H1 (cell line): ENCODE data around the gene LDLR. TPM values are rescaled to one million over a fixed set of nuclear protein-coding genes. Genes with fewer than 3 reads are reported as not detected.

Experiments used
- CTCF ChIA-PET: fragments of 300-600 bp; sonication (Branson Sonifier 250); formaldehyde crosslinking; loops from one replicate; lab custom pipeline; 2021; ENCODE audit not compliant: partially characterized antibody; lab: Charles Lee
- POLR2A ChIA-PET: fragments of 300-600 bp; sonication (Branson Sonifier 250); formaldehyde crosslinking; loops from one replicate; lab custom pipeline; 2021; ENCODE audit warnings: inconsistent platforms; ENCODE audit not compliant: partially characterized antibody; lab: Charles Lee
- DNase-seq, 2 experiments: peaks; one replicate each; pipeline versions ENCODE4 v3.0.0 to v3.0.0-alpha.2; 2010 to 2022; ENCODE audit warnings: low spot score in 2 of 2, low read depth in 1 of 2, mixed read lengths in 1 of 2
- FAIRE-seq: peaks from 2 replicates; lab custom pipeline; 2011; peaks lifted over from hg19 to GRCh38; lab: Jason Lieb, UNC
- H2AFZ ChIP-seq: 2 replicates; pipeline ENCODE4 v1.8.1; 2012; ENCODE audit warnings: low read length, inconsistent platforms
- H2AK5ac ChIP-seq: 2 replicates; pipeline ENCODE4 v1.6.1; 2013; ENCODE audit warnings: low read depth, low read length
- H2BK120ac ChIP-seq: replicated peaks from 2 replicates; pipeline ENCODE3; 2013; ENCODE audit warnings: low read depth, low read length, inconsistent platforms
- H2BK12ac ChIP-seq: 2 replicates; pipeline ENCODE4 v1.6.1; 2013; ENCODE audit warnings: low read depth, low read length
- H2BK15ac ChIP-seq: 2 replicates; pipeline ENCODE4 v1.6.1; 2013; ENCODE audit warnings: low read length
- H2BK20ac ChIP-seq: 2 replicates; pipeline ENCODE4 v1.6.1; 2013; ENCODE audit warnings: low read length
- H2BK5ac ChIP-seq: 2 replicates; pipeline ENCODE4 v1.6.1; 2013; ENCODE audit warnings: low read depth, low read length
- H3K14ac ChIP-seq: 2 replicates; pipeline ENCODE4 v1.6.1; 2013; ENCODE audit warnings: inconsistent platforms; ENCODE audit not compliant: insufficient read length
- H3K18ac ChIP-seq: 2 replicates; pipeline ENCODE4 v1.6.1; 2013; ENCODE audit warnings: low read length; ENCODE audit errors: extremely low read depth
- H3K23ac ChIP-seq: 2 replicates; pipeline ENCODE4 v1.6.1; 2013; ENCODE audit warnings: inconsistent platforms; ENCODE audit not compliant: insufficient read length
- H3K23me2 ChIP-seq: 2 replicates; pipeline ENCODE4 v1.6.1; 2013; ENCODE audit warnings: low read depth, low read length
- H3K27ac ChIP-seq: 2 replicates; pipeline ENCODE4 v1.6.1; 2011; ENCODE audit warnings: low read depth, low read length, inconsistent platforms
- H3K27me3 ChIP-seq, 4 experiments: replicated peaks in 1 of 4; 1 replicate in 1 of 4; 2 replicates in 3 of 4; pipeline versions ENCODE4 v1.6.1 to v1.8.1; 2011 to 2013; ENCODE audit warnings: low read length in 3 of 4, mild to moderate bottlenecking in 3 of 4, inconsistent platforms in 2 of 4, mixed read lengths in 2 of 4, moderate library complexity in 1 of 4; ENCODE audit not compliant: control insufficient read depth in 3 of 4, insufficient read depth in 3 of 4; ENCODE audit errors: extremely low read depth in 1 of 4
- H3K36me3 ChIP-seq, 4 experiments: 2 replicates each; pipeline versions ENCODE4 v1.6.1 to v1.8.1; 2011 to 2013; ENCODE audit warnings: mild to moderate bottlenecking in 4 of 4, low read length in 3 of 4, moderate library complexity in 2 of 4, control low read depth in 1 of 4, inconsistent platforms in 1 of 4; ENCODE audit not compliant: insufficient read depth in 4 of 4, control insufficient read depth in 2 of 4
- H3K4ac ChIP-seq: replicated peaks from 2 replicates; pipeline ENCODE3; 2013; ENCODE audit warnings: low read length, low read depth, mixed read lengths, inconsistent platforms; ENCODE audit not compliant: insufficient read length
- H3K4me1 ChIP-seq, 4 experiments: replicated peaks in 1 of 4; 1 replicate in 1 of 4; 2 replicates in 3 of 4; pipeline versions ENCODE4 v1.6.1 to v1.8.1; 2011 to 2013; ENCODE audit warnings: low read length in 3 of 4, inconsistent platforms in 2 of 4, mixed read lengths in 1 of 4; ENCODE audit not compliant: insufficient read depth in 4 of 4, control insufficient read depth in 3 of 4
- H3K4me2 ChIP-seq, 2 experiments: 2 replicates each; pipeline versions ENCODE4 v1.6.1 to v1.8.1; 2011 to 2013; ENCODE audit warnings: low read depth in 2 of 2, low read length in 2 of 2, control low read depth in 1 of 2, inconsistent platforms in 1 of 2, mild to moderate bottlenecking in 1 of 2; ENCODE audit not compliant: insufficient read depth in 1 of 2
- H3K4me3 ChIP-seq, 4 experiments: fragments of 200-600, 300-600 bp in 1 of 4; sonication (generic), shearing (Covaris generic), sonication (Bioruptor Twin) in 1 of 4; 2 replicates each; pipeline versions ENCODE4 v1.5.1 to v1.8.1; 2011 to 2016; ENCODE audit warnings: low read length in 4 of 4, low read depth in 3 of 4, control low read depth in 2 of 4, inconsistent platforms in 2 of 4, mild to moderate bottlenecking in 2 of 4, mixed read lengths in 1 of 4, moderate library complexity in 1 of 4; ENCODE audit not compliant: insufficient read depth in 2 of 4; ENCODE audit errors: extremely low read depth in 1 of 4
- H3K56ac ChIP-seq: replicated peaks from 2 replicates; pipeline ENCODE3; 2013; ENCODE audit warnings: low read depth, mild to moderate bottlenecking, mixed read lengths, low read length, inconsistent platforms; ENCODE audit not compliant: insufficient read length
- H3K79me1 ChIP-seq: 2 replicates; pipeline ENCODE4 v1.6.1; 2013; ENCODE audit warnings: low read depth, low read length, control low read depth
- H3K79me2 ChIP-seq, 2 experiments: 2 replicates each; pipeline versions ENCODE4 v1.6.1 to v1.8.1; 2012 to 2013; ENCODE audit warnings: low read length in 2 of 2, mild to moderate bottlenecking in 2 of 2, inconsistent platforms in 1 of 2; ENCODE audit not compliant: insufficient read depth in 2 of 2, control insufficient read depth in 1 of 2
- H3K9ac ChIP-seq, 4 experiments: replicated peaks in 1 of 4; 1 replicate in 1 of 4; 2 replicates in 3 of 4; pipeline versions ENCODE4 v1.6.1 to v1.8.1; 2011 to 2013; ENCODE audit warnings: low read depth in 3 of 4, low read length in 3 of 4, control low read depth in 2 of 4, mild to moderate bottlenecking in 2 of 4, moderate library complexity in 2 of 4, inconsistent platforms in 1 of 4; ENCODE audit errors: extremely low read depth in 1 of 4
- H3K9me3 ChIP-seq, 2 experiments: 2 replicates each; pipeline versions ENCODE4 v1.6.1 to v1.8.1; 2012 to 2013; ENCODE audit warnings: mild to moderate bottlenecking in 2 of 2, moderate library complexity in 2 of 2, control low read depth in 1 of 2, inconsistent platforms in 1 of 2, low read depth in 1 of 2, low read length in 1 of 2, mixed read lengths in 1 of 2; ENCODE audit not compliant: insufficient read depth in 2 of 2
- H4K20me1 ChIP-seq, 2 experiments: replicated peaks in 1 of 2; 2 replicates each; pipeline versions ENCODE3 to v1.8.1; 2011 to 2013; ENCODE audit warnings: inconsistent platforms in 2 of 2, low read length in 2 of 2, mild to moderate bottlenecking in 1 of 2; ENCODE audit not compliant: insufficient read depth in 2 of 2, control insufficient read depth in 1 of 2
- H4K5ac ChIP-seq: 2 replicates; pipeline ENCODE4 v1.6.1; 2013; ENCODE audit warnings: low read length, low read depth, mixed read lengths, inconsistent platforms; ENCODE audit not compliant: insufficient read length
- H4K8ac ChIP-seq: 2 replicates; pipeline ENCODE4 v1.8.0; 2013; ENCODE audit warnings: mild to moderate bottlenecking, moderate library complexity, low read length, inconsistent platforms; ENCODE audit not compliant: insufficient read depth; ENCODE audit errors: extremely low read depth
- H4K91ac ChIP-seq: replicated peaks from 2 replicates; pipeline ENCODE3; 2013; ENCODE audit warnings: low read length, mixed read lengths, inconsistent platforms; ENCODE audit not compliant: insufficient read length
- BACH1 ChIP-seq: IDR thresholded peaks from 2 replicates; pipeline ENCODE4 v1.6.1; 2012; ENCODE audit warnings: low read length, improper control_type of control experiment
- GABPA ChIP-seq: IDR thresholded peaks from 2 replicates; pipeline ENCODE4 v1.6.1; 2011; ENCODE audit warnings: mild to moderate bottlenecking, low read length, moderate library complexity, borderline replicate concordance; ENCODE audit not compliant: insufficient read depth
- JUND ChIP-seq: IDR thresholded peaks from 2 replicates; pipeline ENCODE4 v1.6.1; 2011; ENCODE audit warnings: mild to moderate bottlenecking, improper control_type of control experiment, low read length
- POLR2A ChIP-seq, 2 experiments: IDR thresholded peaks; 1 replicate in 1 of 2; 2 replicates in 1 of 2; pipeline ENCODE4 v1.6.1; 2011; ENCODE audit warnings: low read depth in 2 of 2, low read length in 2 of 2, mild to moderate bottlenecking in 2 of 2; ENCODE audit errors: control extremely low read depth in 1 of 2
- SP1 ChIP-seq: IDR thresholded peaks from 2 replicates; pipeline ENCODE4 v1.6.1; 2011; ENCODE audit warnings: low read depth, low read length
- WGBS, 2 experiments: shearing (Covaris generic) in 1 of 2; methylation state at CpG; one replicate each; pipeline versions ENCODE4 v1.1.6 to v1.1.7; 2013 to 2015; ENCODE audit warnings: low lambda C conversion rate in 2 of 2, mixed read lengths in 2 of 2, inconsistent platforms in 1 of 2, low coverage in 1 of 2, missing lambda C conversion rate in 1 of 2; ENCODE audit not compliant: insufficient replicate concordance in 2 of 2, insufficient coverage in 1 of 2, insufficient read length in 1 of 2; ENCODE audit errors: extremely low coverage in 1 of 2, missing lambda C conversion rate in 1 of 2; 5-methylcytosine and 5-hydroxymethylcytosine counted together
- polyA plus RNA-seq, 7 experiments: library from polyadenylated mRNA; depleted of rRNA in 3 of 7; stranded (reverse) in 5 of 7; unstranded in 2 of 7; fragments of >200 nt in 5 of 7; fragments of 200-250 nt in 2 of 7; gene quantifications; 1 replicate in 5 of 7; 2 replicates in 1 of 7; 4 replicates in 1 of 7; pipeline versions ENCODE4 v1.2.1 to v1.2.3, GENCODE V29; 2011 to 2013; ENCODE audit warnings: missing spikeins in 2 of 7, mixed read lengths in 2 of 7
- total RNA-seq: library from RNA; stranded (reverse); fragmentation: NEBNext Ultra II Directional; extraction: Animal tissue kit (Norgen Biotek cat#: 25700); gene quantifications from 2 replicates; pipeline ENCODE4 v1.2.1, GENCODE V29; 2021

The LDLR gene
- total and polyA plus RNA-seq, 2 of the 8 experiments (the other 6 are each of a cell fraction or from before 2014, with no cell fraction given) = 70.1 to 118 TPM

DNA sequence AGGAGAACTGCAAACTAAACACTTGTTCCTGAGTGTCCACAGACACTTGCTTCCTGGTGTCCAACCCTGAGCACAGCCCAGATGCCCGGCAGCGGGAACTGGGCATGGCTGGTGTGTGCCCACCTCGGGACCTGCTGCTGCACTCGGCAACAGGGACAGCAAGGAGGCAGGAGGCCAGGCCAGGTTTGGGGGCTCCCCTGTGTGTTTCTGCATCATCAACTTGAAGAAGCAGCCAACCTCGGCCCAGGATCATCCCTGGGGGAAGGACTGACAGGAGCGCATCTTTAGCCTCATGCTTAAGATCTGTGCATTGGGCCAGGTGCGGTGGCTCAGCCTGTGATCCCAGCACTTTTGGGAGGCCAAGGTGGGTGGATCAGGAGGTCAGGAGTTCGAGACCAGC lies 35.1 kb upstream of the LDLR start:
- Histone ChIP-seq H4K5ac (no peak overlapping the region), H3K4me3 (no peak overlapping the region), H2BK20ac (no peak overlapping the region), H3K23me2 (no peaks in the 10 kb centered on the region), H2AK5ac (no peak overlapping the region), H3K9me3 (no peaks in the 10 kb centered on the region), H4K8ac (0 out of 2 replicates have a peak overlapping the region, but pooled peaks have one; percentile 46), H2BK15ac (no peak overlapping the region), H3K27ac (no peak overlapping the region), H3K4me1 (no peaks in the 10 kb centered on the region), H3K36me3 (peaks cover 5 to 21% (median 10%) of the 10 kb centered on the region in 4 experiments; a peak in 7 of 8 replicates), H3K79me2 (no peaks in the 10 kb centered on the region), H3K18ac (no peak overlapping the region), H2BK120ac (no peak overlapping the region), H2BK5ac (no peak overlapping the region; the same call in 1 of the 2 replicates), H3K23ac (no peak overlapping the region), H2AFZ (no peak overlapping the region), H4K91ac (no peak overlapping the region), H3K27me3 (no peaks in the 10 kb centered on the region; a peak in 1 of 7 replicates), H3K4ac (no peak overlapping the region), H3K79me1 (no peaks in the 10 kb centered on the region; the same call in none of the 2 replicates), H3K4me2 (no peak overlapping the region), H4K20me1 (peaks cover 6% of the 10 kb centered on the region in 2 experiments), H2BK12ac (no peak overlapping the region), H3K9ac (no peak overlapping the region), H3K56ac (no peak overlapping the region), H3K14ac (no peak overlapping the region)
- TF ChIP-seq GABPA = no peak
- TF ChIP-seq BACH1 = no peak
- no peak for TF ChIP-seq POLR2A (IDR thresholded peaks at IDR 0.05; ENCODE audit: control extremely low read depth in 1 of 2, low read depth in 2 of 2, low read length in 2 of 2)
- TF ChIP-seq JUND = no peak
- TF ChIP-seq SP1 = no peak
- CTCF ChIA-PET = interaction anchor here (0.6 to 1.8 kb wide), 3 partner anchors 11 to 103 kb away, joined by 3 to 5 read pairs (median 3); no protein-coding TSS in a partner anchor
- no peak for DNase-seq
- 92% methylated on average over 8 of the region's 8 CpGs; no CpG with 5 or more reads in 1 of the 2 experiments for WGBS, 2 experiments
- no peak for FAIRE-seq
- POLR2A ChIA-PET = interaction anchor here (1.3 to 2.6 kb wide), 2 partner anchors 9 to 36 kb away, joined by 6 to 10 read pairs; partner anchors contain the start of gene LDLR
